ENCODE data around the gene LHX6. TPM values are rescaled to one million over a fixed set of nuclear protein-coding genes. Genes with fewer than 3 reads are reported as not detected.

Gene LHX6
- total RNA-seq, 6 experiments from 2014 or later, result not detected

- TF ChIP-seq CTCF (IDR thresholded peaks at IDR 0.05), result no peak
- Mint-ChIP-seq H3K27ac (no peak overlapping the region; the same call in 1 of the 2 replicates), H3K27me3 (ENCODE audit: insufficient read depth) (no peaks in the 10 kb centered on the region; the same call in 1 of the 2 replicates), H3K4me3 (no peak overlapping the region), H3K36me3 (ENCODE audit: low read depth) (peaks cover 21% of the 10 kb centered on the region; the same call in 1 of the 2 replicates), H3K4me1 (ENCODE audit: low read depth) (peaks cover 45% of the 10 kb centered on the region), H3K9me3 (no peaks in the 10 kb centered on the region)
- peak; percentile 20 for DNase-seq
Observed at GRCh38 chr9:122261469-122261881, 32.7 kb upstream of the LHX6 start.

GRCh38 chr9:122258886-122259415, 30.2 kb upstream of the LHX6 start:
- H3K4me3 Mint-ChIP-seq, result no peak overlapping the region
- no peaks in the 10 kb centered on the region for H3K9me3 Mint-ChIP-seq
- DNase-seq, result no peak
- no peak for TF ChIP-seq CTCF (IDR thresholded peaks at IDR 0.05)
- no peaks in the 10 kb centered on the region for H3K27me3 Mint-ChIP-seq (ENCODE audit: insufficient read depth)
- H3K27ac Mint-ChIP-seq, result no peak overlapping the region
- H3K36me3 Mint-ChIP-seq (ENCODE audit: low read depth), result peaks cover 12% of the 10 kb centered on the region; the same call in 1 of the 2 replicates
- peaks cover 33% of the 10 kb centered on the region for H3K4me1 Mint-ChIP-seq (ENCODE audit: low read depth)

GRCh38 chr9:122256206-122256605, 27.4 kb upstream of the LHX6 start:
- peaks cover 5% of the 10 kb centered on the region; the same call in 1 of the 2 replicates for H3K4me1 Mint-ChIP-seq (ENCODE audit: low read depth)
- no peaks in the 10 kb centered on the region for H3K9me3 Mint-ChIP-seq
- peaks cover 30% of the 10 kb centered on the region for H3K36me3 Mint-ChIP-seq (ENCODE audit: low read depth)
- no peak overlapping the region for H3K4me3 Mint-ChIP-seq
- H3K27me3 Mint-ChIP-seq (ENCODE audit: insufficient read depth), result no peaks in the 10 kb centered on the region
- no peak overlapping the region for H3K27ac Mint-ChIP-seq
- no peak for DNase-seq
- TF ChIP-seq CTCF (IDR thresholded peaks at IDR 0.05), result no peak

DNA sequence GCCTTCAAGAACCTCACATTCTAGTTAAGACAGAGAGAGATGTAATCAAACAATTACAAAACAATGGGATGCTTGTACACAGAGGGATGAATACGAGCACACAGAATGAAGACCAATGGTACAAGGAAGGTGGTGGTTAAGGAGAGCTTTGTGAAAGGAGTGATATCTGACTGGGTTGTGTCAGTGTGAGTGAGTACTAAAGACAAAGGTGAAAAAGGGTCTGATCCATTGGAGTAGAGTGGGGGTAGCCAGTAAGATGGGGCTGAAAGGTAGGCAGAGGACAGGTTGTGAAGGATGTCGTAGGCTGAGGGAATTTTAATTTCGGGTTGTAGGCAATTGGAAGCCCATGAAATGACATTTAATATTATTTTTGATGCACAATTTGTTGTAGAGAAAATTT, 26.0 kb upstream of the LHX6 start:
- no peaks in the 10 kb centered on the region for H3K9me3 Mint-ChIP-seq
- no peaks in the 10 kb centered on the region for H3K27me3 Mint-ChIP-seq (ENCODE audit: insufficient read depth)
- H3K4me1 Mint-ChIP-seq (ENCODE audit: low read depth), result peaks cover 5% of the 10 kb centered on the region; the same call in 1 of the 2 replicates
- no peak overlapping the region for H3K27ac Mint-ChIP-seq
- no peak for DNase-seq
- peaks cover 34% of the 10 kb centered on the region for H3K36me3 Mint-ChIP-seq (ENCODE audit: low read depth)
- no peak for TF ChIP-seq CTCF (IDR thresholded peaks at IDR 0.05)
- no peak overlapping the region for H3K4me3 Mint-ChIP-seq

DNA sequence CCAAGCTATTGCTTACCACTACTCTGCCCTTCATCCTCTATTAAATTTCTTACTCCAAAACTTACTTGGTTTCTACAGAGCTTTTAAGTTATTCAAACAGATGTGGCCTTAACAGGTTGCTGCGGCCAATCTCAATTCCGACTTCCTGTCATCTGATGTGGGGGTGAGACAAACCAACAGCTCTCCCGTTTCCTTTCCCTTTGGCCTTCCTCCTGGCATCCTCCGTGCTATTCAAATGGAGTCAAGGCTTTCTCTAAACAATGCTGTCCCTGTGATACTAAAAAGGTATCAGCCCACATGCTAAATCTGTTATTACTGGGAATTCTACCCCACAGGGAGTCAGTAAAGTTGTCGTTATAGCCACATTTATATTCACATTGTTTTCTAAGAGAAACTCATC, 24.0 kb upstream of the LHX6 start:
- peaks cover 28% of the 10 kb centered on the region for H3K36me3 Mint-ChIP-seq (ENCODE audit: low read depth)
- H3K27ac Mint-ChIP-seq, result no peak overlapping the region
- H3K4me1 Mint-ChIP-seq (ENCODE audit: low read depth), result peaks cover 5% of the 10 kb centered on the region; the same call in 1 of the 2 replicates

More for the DNA sequence above, 24.0 kb upstream of the LHX6 start:
- DNase-seq, result no peak
- no peaks in the 10 kb centered on the region for H3K27me3 Mint-ChIP-seq (ENCODE audit: insufficient read depth)
- TF ChIP-seq CTCF (IDR thresholded peaks at IDR 0.05), result no peak
- H3K4me3 Mint-ChIP-seq, result no peak overlapping the region
- H3K9me3 Mint-ChIP-seq, result no peaks in the 10 kb centered on the region

Measured in HFFc6 (cell line).